PFSK-1 (cell line): ENCODE data around the gene SNX2.

Source experiments
- FOXP2 ChIP-seq: optimal IDR thresholded peaks from 2 replicates; pipeline ENCODE3; 2011; ENCODE audit warnings: borderline replicate concordance, control low read depth, inconsistent platforms; ENCODE audit not compliant: insufficient read depth; ENCODE audit errors: extremely low read length, extremely low read depth
- POLR2AphosphoS5 ChIP-seq: IDR thresholded peaks from 2 replicates; pipeline ENCODE4 v1.6.1; 2012; ENCODE audit warnings: low read depth, mild to moderate bottlenecking, control low read depth, low read length, moderate library complexity
- SIN3A ChIP-seq: IDR thresholded peaks from 2 replicates; pipeline ENCODE4 v1.6.1; 2012; ENCODE audit warnings: mild to moderate bottlenecking, low read length, moderate library complexity, borderline replicate concordance; ENCODE audit not compliant: insufficient read depth
- TAF1 ChIP-seq: IDR thresholded peaks from 2 replicates; pipeline ENCODE4 v1.6.1; 2012; ENCODE audit warnings: low read length, control low read depth, borderline replicate concordance; ENCODE audit not compliant: insufficient read depth
- TF ChIP-seq, protein P1 (sequence below), 2 experiments: IDR thresholded peaks; 2 replicates each; pipeline versions ENCODE4 v1.6.1 to v1.8.0; 2011 to 2012; ENCODE audit warnings: low read depth in 2 of 2, low read length in 2 of 2, control low read depth in 1 of 2, inconsistent platforms in 1 of 2, mild to moderate bottlenecking in 1 of 2, moderate library complexity in 1 of 2; ENCODE audit not compliant: insufficient read depth in 1 of 2

DNA sequence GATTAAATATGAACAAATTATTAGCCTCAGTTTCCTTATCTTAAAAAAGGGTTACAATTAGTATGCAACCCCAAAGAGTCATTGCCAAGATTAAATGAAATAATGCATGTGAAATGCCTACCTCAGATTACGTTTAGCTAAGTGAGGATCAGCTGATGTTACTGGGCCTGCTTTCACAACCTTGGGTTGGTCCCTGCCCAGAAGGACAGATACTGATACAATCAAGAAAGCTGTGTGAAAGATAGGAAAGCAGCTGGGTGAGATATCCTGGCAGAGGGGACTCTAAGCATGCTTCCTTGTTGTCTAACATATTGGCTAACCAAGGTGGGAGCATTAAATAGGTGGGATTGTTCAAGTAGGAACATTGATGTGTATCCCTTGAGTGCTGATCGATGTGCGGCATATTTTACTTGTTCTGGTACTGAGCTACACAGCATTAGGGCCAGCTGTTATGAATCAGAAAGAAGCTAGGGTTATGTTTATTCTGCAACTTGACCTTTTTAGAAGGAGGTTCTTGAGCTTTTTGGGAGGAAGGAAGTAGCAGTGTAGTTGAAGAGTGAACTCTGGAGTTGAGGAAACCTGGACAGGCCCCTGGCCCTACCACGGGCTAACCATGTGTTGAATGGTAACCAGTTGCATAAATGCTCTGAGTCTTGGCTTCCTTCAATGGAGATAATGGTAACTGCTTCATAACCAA is 99.4 kb downstream of the SNX2 start:
- TF ChIP-seq POLR2AphosphoS5 = no peak
- no peak for TF ChIP-seq TAF1
- TF ChIP-seq SIN3A = no peak
- TF ChIP-seq, protein P1, sequence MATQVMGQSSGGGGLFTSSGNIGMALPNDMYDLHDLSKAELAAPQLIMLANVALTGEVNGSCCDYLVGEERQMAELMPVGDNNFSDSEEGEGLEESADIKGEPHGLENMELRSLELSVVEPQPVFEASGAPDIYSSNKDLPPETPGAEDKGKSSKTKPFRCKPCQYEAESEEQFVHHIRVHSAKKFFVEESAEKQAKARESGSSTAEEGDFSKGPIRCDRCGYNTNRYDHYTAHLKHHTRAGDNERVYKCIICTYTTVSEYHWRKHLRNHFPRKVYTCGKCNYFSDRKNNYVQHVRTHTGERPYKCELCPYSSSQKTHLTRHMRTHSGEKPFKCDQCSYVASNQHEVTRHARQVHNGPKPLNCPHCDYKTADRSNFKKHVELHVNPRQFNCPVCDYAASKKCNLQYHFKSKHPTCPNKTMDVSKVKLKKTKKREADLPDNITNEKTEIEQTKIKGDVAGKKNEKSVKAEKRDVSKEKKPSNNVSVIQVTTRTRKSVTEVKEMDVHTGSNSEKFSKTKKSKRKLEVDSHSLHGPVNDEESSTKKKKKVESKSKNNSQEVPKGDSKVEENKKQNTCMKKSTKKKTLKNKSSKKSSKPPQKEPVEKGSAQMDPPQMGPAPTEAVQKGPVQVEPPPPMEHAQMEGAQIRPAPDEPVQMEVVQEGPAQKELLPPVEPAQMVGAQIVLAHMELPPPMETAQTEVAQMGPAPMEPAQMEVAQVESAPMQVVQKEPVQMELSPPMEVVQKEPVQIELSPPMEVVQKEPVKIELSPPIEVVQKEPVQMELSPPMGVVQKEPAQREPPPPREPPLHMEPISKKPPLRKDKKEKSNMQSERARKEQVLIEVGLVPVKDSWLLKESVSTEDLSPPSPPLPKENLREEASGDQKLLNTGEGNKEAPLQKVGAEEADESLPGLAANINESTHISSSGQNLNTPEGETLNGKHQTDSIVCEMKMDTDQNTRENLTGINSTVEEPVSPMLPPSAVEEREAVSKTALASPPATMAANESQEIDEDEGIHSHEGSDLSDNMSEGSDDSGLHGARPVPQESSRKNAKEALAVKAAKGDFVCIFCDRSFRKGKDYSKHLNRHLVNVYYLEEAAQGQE (IDR thresholded peaks at IDR 0.05; ENCODE audit: insufficient read depth in 1 of 2, low read depth in 2 of 2, low read length in 2 of 2) = no peak
- no peak for TF ChIP-seq FOXP2
